AG09309 (cell line): ENCODE measurements around the gene CDKN1C.

Experiments
- DNase-seq: peaks from one replicate; pipeline ENCODE4 v3.0.0-alpha.2; 2010; ENCODE audit warnings: low read depth
- H3K4me3 ChIP-seq: 2 replicates; pipeline ENCODE4 v1.5.1; 2011; ENCODE audit warnings: mild to moderate bottlenecking, low read depth, low read length, moderate library complexity; ENCODE audit not compliant: control insufficient read depth
- TF ChIP-seq, protein P1 (sequence below): IDR thresholded peaks from 2 replicates; pipeline ENCODE4 v1.5.1; 2011; ENCODE audit warnings: mild to moderate bottlenecking, low read depth, low read length, inconsistent platforms; ENCODE audit not compliant: insufficient read depth, control insufficient read depth; ENCODE audit errors: missing control alignments

Gene CDKN1C

GRCh38 chr11:2864901-2865300 lies 20.7 kb downstream of the CDKN1C start:
- TF ChIP-seq, protein P1, sequence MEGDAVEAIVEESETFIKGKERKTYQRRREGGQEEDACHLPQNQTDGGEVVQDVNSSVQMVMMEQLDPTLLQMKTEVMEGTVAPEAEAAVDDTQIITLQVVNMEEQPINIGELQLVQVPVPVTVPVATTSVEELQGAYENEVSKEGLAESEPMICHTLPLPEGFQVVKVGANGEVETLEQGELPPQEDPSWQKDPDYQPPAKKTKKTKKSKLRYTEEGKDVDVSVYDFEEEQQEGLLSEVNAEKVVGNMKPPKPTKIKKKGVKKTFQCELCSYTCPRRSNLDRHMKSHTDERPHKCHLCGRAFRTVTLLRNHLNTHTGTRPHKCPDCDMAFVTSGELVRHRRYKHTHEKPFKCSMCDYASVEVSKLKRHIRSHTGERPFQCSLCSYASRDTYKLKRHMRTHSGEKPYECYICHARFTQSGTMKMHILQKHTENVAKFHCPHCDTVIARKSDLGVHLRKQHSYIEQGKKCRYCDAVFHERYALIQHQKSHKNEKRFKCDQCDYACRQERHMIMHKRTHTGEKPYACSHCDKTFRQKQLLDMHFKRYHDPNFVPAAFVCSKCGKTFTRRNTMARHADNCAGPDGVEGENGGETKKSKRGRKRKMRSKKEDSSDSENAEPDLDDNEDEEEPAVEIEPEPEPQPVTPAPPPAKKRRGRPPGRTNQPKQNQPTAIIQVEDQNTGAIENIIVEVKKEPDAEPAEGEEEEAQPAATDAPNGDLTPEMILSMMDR, result no peak
- no peak for DNase-seq
- H3K4me3 ChIP-seq, result no peak overlapping the region

- DNase-seq, result no peak
- TF ChIP-seq, protein P1, result no peak
- H3K4me3 ChIP-seq, result no peak overlapping the region
These were observed 22.3 kb downstream of the CDKN1C start for GRCh38 chr11:2863276-2863618.

DNA sequence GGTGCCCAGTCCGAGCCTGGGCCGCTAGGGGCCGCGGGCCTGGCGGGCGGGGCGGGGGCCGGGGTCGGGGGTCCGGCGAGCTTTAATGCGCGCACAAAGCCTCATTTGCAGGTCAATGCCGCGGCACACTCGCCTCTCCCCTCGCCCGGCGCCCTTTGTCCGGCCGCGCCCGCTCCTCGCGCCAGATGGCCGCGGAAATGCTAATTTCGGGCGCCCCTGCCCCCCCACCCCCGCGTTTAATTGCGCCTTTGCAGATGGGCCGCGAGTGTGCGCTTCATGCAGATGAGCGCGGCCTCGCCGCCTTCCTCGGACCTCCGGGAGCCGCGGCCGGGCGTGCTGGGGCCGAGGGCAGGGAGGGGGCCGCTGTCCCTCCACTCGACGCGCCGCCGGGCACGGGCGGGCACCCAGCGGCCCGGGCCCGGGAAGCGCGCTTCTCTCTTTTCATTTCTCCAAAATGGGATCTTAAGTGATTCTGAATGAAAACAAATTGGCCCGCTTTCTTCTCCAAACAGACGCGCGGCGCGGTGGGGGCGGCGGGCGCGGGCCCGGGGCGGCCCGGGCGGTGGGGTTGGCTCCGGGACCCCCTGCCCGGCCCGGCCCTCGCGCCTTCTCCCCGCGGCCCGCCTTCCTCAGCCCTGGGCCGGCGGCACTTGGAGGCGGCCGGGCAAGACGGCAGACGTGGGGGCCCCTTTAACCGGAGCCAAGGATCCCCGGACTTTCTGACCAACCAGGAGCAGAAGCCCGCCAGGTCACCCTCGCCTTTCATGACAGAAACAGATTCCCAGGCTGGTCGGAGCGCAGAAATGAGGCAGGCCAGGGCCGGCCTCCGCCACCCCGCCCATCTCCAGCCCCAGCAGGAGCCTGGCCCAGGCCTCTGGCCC lies 22.9 kb downstream of the CDKN1C start:
- TF ChIP-seq, protein P1, result no peak
- H3K4me3 ChIP-seq, result no peak overlapping the region
- DNase-seq, result no peak

GRCh38 chr11:2860636-2861035 lies 24.9 kb downstream of the CDKN1C start:
- TF ChIP-seq, protein P1, result no peak
- H3K4me3 ChIP-seq, result no peak overlapping the region
- no peak for DNase-seq

GRCh38 chr11:2859699-2860037 lies 25.9 kb downstream of the CDKN1C start:
- H3K4me3 ChIP-seq, result no peak overlapping the region
- DNase-seq, result no peak
- TF ChIP-seq, protein P1, result no peak

DNA sequence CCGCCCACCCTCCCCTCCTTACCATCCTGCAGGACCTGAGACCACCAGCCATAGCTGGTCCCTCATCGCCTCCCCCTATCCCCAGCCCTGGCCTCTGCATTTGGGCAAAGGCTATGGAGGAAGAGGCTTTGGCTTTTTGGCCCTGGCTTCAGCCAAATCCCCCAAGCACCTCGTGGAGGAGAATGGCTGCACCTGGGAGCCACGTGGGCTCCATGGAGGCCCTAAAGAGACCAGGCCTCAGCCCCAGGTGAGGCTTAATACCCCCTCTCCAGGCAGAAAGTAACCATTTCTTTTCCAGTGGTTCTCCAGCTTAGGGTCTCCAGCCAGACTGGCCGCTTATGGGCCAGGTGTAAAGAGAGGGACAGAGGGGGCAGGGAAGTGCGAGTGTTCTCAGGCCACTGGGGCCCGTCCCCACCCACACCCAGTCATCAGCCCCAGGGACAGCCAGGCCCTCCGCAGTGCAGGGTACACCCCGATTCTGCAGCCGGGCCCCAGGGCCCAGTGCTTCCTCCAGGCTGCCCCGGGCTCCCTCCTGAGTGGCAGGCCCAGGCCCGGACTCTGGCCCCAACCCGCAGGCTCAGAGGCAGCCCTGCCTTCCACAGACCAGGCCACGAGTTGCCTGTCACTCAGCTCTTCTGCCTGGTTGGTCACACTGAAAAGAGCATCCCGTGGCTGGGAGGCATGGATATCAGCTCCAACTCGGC lies 26.4 kb downstream of the CDKN1C start:
- no peak overlapping the region for H3K4me3 ChIP-seq
- no peak for DNase-seq
- TF ChIP-seq, protein P1, result no peak
